B cell (primary cell): ENCODE measurements around the gene RABL3. TPM values are rescaled to one million over a fixed set of nuclear protein-coding genes. Genes with fewer than 3 reads are reported as not detected.
"Not testable (repeated sequence)": the region's sequence is repeated elsewhere in the genome, so short reads cannot be mapped to it uniquely, and the experiment has no call there.

Source experiments
- ATAC-seq: fragments of 200-7000 bp; cut with Tn5 transposase; one replicate; pipeline ENCODE4 v1.10.0; 2021; ENCODE audit warnings: low read depth, mild to moderate bottlenecking, moderate number of reproducible peaks, moderate library complexity
- CTCF ChIA-PET: fragments of 350-600 bp; sonication (Branson Sonifier 250); formaldehyde crosslinking; loops from one replicate; lab custom pipeline; 2021; ENCODE audit warnings: antibody characterized with exemption, inconsistent platforms; lab: Charles Lee
- POLR2A ChIA-PET: fragments of 350-600 bp; sonication (Branson Sonifier 250); formaldehyde crosslinking; loops from one replicate; lab custom pipeline; 2021; ENCODE audit warnings: antibody characterized with exemption; lab: Charles Lee
- DNase-seq: peaks from one replicate; pipeline ENCODE4 v3.0.0; 2013
- H2AFZ ChIP-seq: 2 replicates; pipeline ENCODE4 v1.6.1; 2012; ENCODE audit warnings: mild to moderate bottlenecking, low read depth, low read length; ENCODE audit not compliant: insufficient read depth, poor library complexity, severe bottlenecking
- H3K27ac ChIP-seq, 2 donors: 1 replicate in 1 of 2; 2 replicates in 1 of 2; pipeline ENCODE4 v1.5.1; 2012 to 2013; ENCODE audit warnings: low read length in 2 of 2, mild to moderate bottlenecking in 2 of 2, moderate library complexity in 1 of 2
- H3K27me3 ChIP-seq, 4 experiments: fragments of 200-600 bp in 1 of 4; sonication (generic) in 1 of 4; replicated peaks in 1 of 4; 1 replicate in 2 of 4; 2 replicates in 2 of 4; pipeline versions ENCODE4 v1.6.1 to v1.7.0; 2013 to 2016; ENCODE audit warnings: low read length in 3 of 4, mild to moderate bottlenecking in 2 of 4, mixed read lengths in 1 of 4, moderate library complexity in 1 of 4; ENCODE audit not compliant: insufficient read depth in 4 of 4, control insufficient read depth in 3 of 4; ENCODE audit errors: control extremely low read depth in 1 of 4
- H3K36me3 ChIP-seq, 2 experiments: replicated peaks in 1 of 2; 1 replicate in 1 of 2; 2 replicates in 1 of 2; pipeline versions ENCODE4 v1.6.1 to v1.7.1; 2013; ENCODE audit warnings: low read length in 1 of 2; ENCODE audit not compliant: insufficient read depth in 2 of 2, control insufficient read depth in 1 of 2; ENCODE audit errors: control extremely low read depth in 1 of 2, extremely low read depth in 1 of 2
- H3K4me1 ChIP-seq, 2 donors: fragments of 200-600 bp in 1 of 2; sonication (generic) in 1 of 2; 1 replicate in 1 of 2; 2 replicates in 1 of 2; pipeline versions ENCODE4 v1.5.1 to v1.6.1; 2013 to 2017; ENCODE audit warnings: low read length in 2 of 2; ENCODE audit not compliant: control insufficient read depth in 2 of 2, insufficient read depth in 2 of 2
- H3K4me2 ChIP-seq: replicated peaks from 2 replicates; pipeline ENCODE3; 2012; ENCODE audit warnings: mild to moderate bottlenecking, low read depth, low read length; ENCODE audit not compliant: poor library complexity, severe bottlenecking
- H3K4me3 ChIP-seq, 5 experiments: fragments of 200-600 bp in 1 of 5; sonication (generic) in 1 of 5; 1 replicate in 3 of 5; 2 replicates in 2 of 5; pipeline versions ENCODE4 v1.5.1 to v1.7.0; 2011 to 2016; ENCODE audit warnings: low read length in 4 of 5, mild to moderate bottlenecking in 4 of 5, low read depth in 2 of 5, control low read depth in 1 of 5, moderate library complexity in 1 of 5; ENCODE audit not compliant: insufficient read depth in 1 of 5; ENCODE audit errors: control extremely low read depth in 1 of 5, extremely low read depth in 1 of 5
- H3K79me2 ChIP-seq: fragments of 200-600 bp; sonication (generic); one replicate; pipeline ENCODE4 v1.6.0; 2016; ENCODE audit warnings: low read length; ENCODE audit not compliant: control insufficient read depth, insufficient read depth
- H3K9ac ChIP-seq: fragments of 200-600 bp; sonication (generic); 2 replicates; pipeline ENCODE4 v1.6.1; 2017; ENCODE audit warnings: mild to moderate bottlenecking, low read length, moderate library complexity
- H3K9me3 ChIP-seq, 3 donors: one replicate each; pipeline versions ENCODE4 v1.6.1 to v1.7.1; 2013; ENCODE audit warnings: low read length in 2 of 3; ENCODE audit not compliant: control insufficient read depth in 2 of 3, insufficient read depth in 1 of 3; ENCODE audit errors: control extremely low read depth in 1 of 3
- H4K20me1 ChIP-seq: 2 replicates; pipeline ENCODE4 v1.6.0; 2012; ENCODE audit warnings: mild to moderate bottlenecking, low read length; ENCODE audit not compliant: insufficient read depth, control insufficient read depth, poor library complexity, severe bottlenecking
- H3K27ac Mint-ChIP-seq: one replicate; pipeline ENCODE4 v1.8.0; 2021; ENCODE audit warnings: mixed read lengths
- H3K27me3 Mint-ChIP-seq: one replicate; pipeline ENCODE4 v1.8.0; 2021; ENCODE audit warnings: mixed read lengths
- H3K4me1 Mint-ChIP-seq: one replicate; pipeline ENCODE4 v1.8.0; 2021; ENCODE audit warnings: mixed read lengths
- H3K4me3 Mint-ChIP-seq: one replicate; pipeline ENCODE4 v1.8.0; 2021; ENCODE audit warnings: mixed read lengths
- H3K9me3 Mint-ChIP-seq: one replicate; pipeline ENCODE4 v1.8.0; 2022; ENCODE audit warnings: mixed read lengths; ENCODE audit not compliant: insufficient read depth
- CTCF ChIP-seq: fragments of 200-600 bp; IDR thresholded peaks from one replicate; pipeline ENCODE4 v1.8.0; 2022; ENCODE audit warnings: antibody characterized with exemption, mild to moderate bottlenecking
- EZH2 ChIP-seq: IDR thresholded peaks from 2 replicates; pipeline ENCODE4 v1.6.1; 2012; ENCODE audit warnings: borderline replicate concordance, low read depth, mild to moderate bottlenecking, moderate library complexity, low read length; ENCODE audit not compliant: insufficient read depth, poor library complexity, severe bottlenecking
- WGBS: methylation state at CpG from one replicate; pipeline ENCODE4 v1.1.5; 2013; ENCODE audit warnings: missing lambda C conversion rate; ENCODE audit not compliant: insufficient coverage; 5-methylcytosine and 5-hydroxymethylcytosine counted together
- intact Hi-C: fragments of 100-400 bp; cut with micrococcal nuclease; formaldehyde crosslinking; loops from one replicate; pipeline ENCODE4 v1.10.0; 2022
- polyA plus RNA-seq: library from polyadenylated mRNA; depleted of rRNA; stranded (reverse); fragments of >200 nt; gene quantifications from 2 replicates; pipeline ENCODE4 v1.2.3, GENCODE V29; 2012
- total RNA-seq, 2 donors: library from RNA; stranded (reverse); fragments of 120-200 nt in 1 of 2; gene quantifications; 1 replicate in 1 of 2; 2 replicates in 1 of 2; pipeline versions ENCODE4 v1.2.3 to v1.2.4, GENCODE V29; 2013 to 2022

Gene RABL3
- total and polyA plus RNA-seq, 2 donors (not counting 1 experiment from before 2014, with no cell fraction given): 2.5 to 18.8 TPM

DNA sequence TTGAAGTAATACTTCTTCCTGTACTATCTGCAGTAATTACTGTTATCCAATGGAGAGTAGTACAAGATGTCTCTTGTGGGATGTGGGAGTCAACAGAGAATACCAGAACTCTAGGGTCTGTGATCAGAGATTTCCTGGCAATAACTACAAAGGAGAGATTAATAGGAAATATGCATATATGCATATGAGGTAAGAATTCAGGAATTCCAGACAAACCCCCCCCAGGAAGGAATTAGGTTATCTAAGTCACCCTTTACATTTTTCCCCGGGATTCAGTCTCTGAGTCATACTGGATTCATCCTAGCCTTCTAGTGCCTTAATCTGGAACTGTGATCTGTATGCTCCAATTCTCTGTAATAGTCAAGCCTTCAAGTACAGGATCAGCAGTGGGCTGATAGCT lies 49.6 kb upstream of the RABL3 start:
- H4K20me1 ChIP-seq: no peaks in the 10 kb centered on the region
- ChIA-PET POLR2A (no interaction called here), CTCF (interaction anchor here (0.8 to 4.8 kb wide), 2 partner anchors 196 to 228 kb away, joined by 3 to 126 read pairs; partner anchors contain the start of gene NDUFB4)
- H3K79me2 ChIP-seq: no peaks in the 10 kb centered on the region
- Mint-ChIP-seq H3K4me3 (no peak overlapping the region), H3K27ac (no peak overlapping the region), H3K9me3 (no peaks in the 10 kb centered on the region), H3K4me1 (no peaks in the 10 kb centered on the region), H3K27me3 (no peaks in the 10 kb centered on the region)
- ATAC-seq (no peak), DNase-seq (no peak)
- H3K4me3 ChIP-seq: no peak overlapping the region
- intact Hi-C loops: loop anchor here (10.0 kb wide), 1 partner anchor 547 kb away; no protein-coding TSS in a partner anchor
- H3K9me3 ChIP-seq: no peaks in the 10 kb centered on the region
- H3K4me2 ChIP-seq: no peak overlapping the region
- H3K27ac ChIP-seq: no peak overlapping the region
- H3K36me3 ChIP-seq: no peaks in the 10 kb centered on the region
- H3K9ac ChIP-seq: no peak overlapping the region
- no peaks in the 10 kb centered on the region for H3K27me3 ChIP-seq
- TF ChIP-seq CTCF (no peak), EZH2 (no peak)
- H3K4me1 ChIP-seq: no peaks in the 10 kb centered on the region
- no CpG with 5 or more reads among the region's 1 CpG for WGBS
- no peak overlapping the region for H2AFZ ChIP-seq

- H3K4me3 ChIP-seq: no peak overlapping the region
- no CpG with 5 or more reads among the region's 1 CpG for WGBS
- ATAC-seq (no peak), DNase-seq (no peak)
- H2AFZ ChIP-seq: no peak overlapping the region
- intact Hi-C loops: loop anchor here (10.0 kb wide), 1 partner anchor 546 kb away; no protein-coding TSS in a partner anchor
- H3K4me1 Mint-ChIP-seq: peaks cover 8% of the 10 kb centered on the region
- no peak overlapping the region for H3K4me3 Mint-ChIP-seq
- ChIA-PET POLR2A (no interaction called here), CTCF (no interaction called here)
- no peak overlapping the region for H3K4me2 ChIP-seq
- no peaks in the 10 kb centered on the region for H3K4me1 ChIP-seq
- H3K9ac ChIP-seq: no peak overlapping the region
- no peaks in the 10 kb centered on the region for H3K27me3 Mint-ChIP-seq
- H3K27me3 ChIP-seq: no peaks in the 10 kb centered on the region
- H3K36me3 ChIP-seq: no peaks in the 10 kb centered on the region
- H3K9me3 ChIP-seq: no peaks in the 10 kb centered on the region
- no peak overlapping the region for H3K27ac ChIP-seq
- H3K9me3 Mint-ChIP-seq: no peaks in the 10 kb centered on the region
- H4K20me1 ChIP-seq: no peaks in the 10 kb centered on the region
- H3K27ac Mint-ChIP-seq: no peak overlapping the region
- no peak for TF ChIP-seq EZH2
- no peaks in the 10 kb centered on the region for H3K79me2 ChIP-seq
Observed at GRCh38 chr3:120791010-120791409, 48.7 kb upstream of the RABL3 start.

DNA sequence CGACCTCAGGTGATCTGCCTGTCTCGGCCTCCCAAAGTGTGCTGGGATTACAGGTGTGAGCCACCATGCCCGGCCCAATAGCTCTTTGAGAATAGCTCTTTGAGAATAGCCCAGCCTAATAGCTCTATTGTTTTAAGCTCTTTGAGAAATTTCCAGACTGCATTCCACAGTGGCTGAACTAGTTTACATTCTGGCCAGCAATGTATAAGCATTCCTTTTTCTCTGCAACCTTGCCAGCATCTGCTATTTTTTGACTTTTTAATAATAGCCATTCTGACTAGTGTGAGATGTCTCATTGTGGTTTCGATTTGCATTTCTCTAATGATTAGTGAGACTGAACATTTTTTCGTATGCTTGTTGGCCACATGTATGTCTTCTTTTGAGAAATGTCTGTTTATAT lies 43.5 kb upstream of the RABL3 start:
- POLR2A ChIA-PET, H3K4me3 ChIP-seq, H3K4me2 ChIP-seq, H3K4me1 ChIP-seq, H2AFZ ChIP-seq, H3K9me3 ChIP-seq, H3K9me3 Mint-ChIP-seq, H3K79me2 ChIP-seq, intact Hi-C loops, H3K9ac ChIP-seq, H3K4me3 Mint-ChIP-seq, ATAC-seq, H3K27ac Mint-ChIP-seq, H4K20me1 ChIP-seq, H3K27me3 Mint-ChIP-seq, H3K27me3 ChIP-seq, H3K27ac ChIP-seq, DNase-seq: not testable (repeated sequence)
- CTCF ChIA-PET: interaction anchor here (2.8 kb wide), 1 partner anchor 9 kb away, joined by 12 read pairs; no protein-coding TSS in a partner anchor
- WGBS: 76% methylated on average over 4 of the region's 5 CpGs
- H3K4me1 Mint-ChIP-seq: peaks cover 15% of the 10 kb centered on the region
- peaks cover 3 to 12% of the 10 kb centered on the region in 2 experiments for H3K36me3 ChIP-seq
